ENCODE results near the gene PARK7. TPM values are rescaled to one million over a fixed set of nuclear protein-coding genes. Genes with fewer than 3 reads are reported as not detected.

Gene PARK7
- total and polyA plus RNA-seq, 3 experiments from 2014 or later: 396 to 628 (median 583) TPM

DNA sequence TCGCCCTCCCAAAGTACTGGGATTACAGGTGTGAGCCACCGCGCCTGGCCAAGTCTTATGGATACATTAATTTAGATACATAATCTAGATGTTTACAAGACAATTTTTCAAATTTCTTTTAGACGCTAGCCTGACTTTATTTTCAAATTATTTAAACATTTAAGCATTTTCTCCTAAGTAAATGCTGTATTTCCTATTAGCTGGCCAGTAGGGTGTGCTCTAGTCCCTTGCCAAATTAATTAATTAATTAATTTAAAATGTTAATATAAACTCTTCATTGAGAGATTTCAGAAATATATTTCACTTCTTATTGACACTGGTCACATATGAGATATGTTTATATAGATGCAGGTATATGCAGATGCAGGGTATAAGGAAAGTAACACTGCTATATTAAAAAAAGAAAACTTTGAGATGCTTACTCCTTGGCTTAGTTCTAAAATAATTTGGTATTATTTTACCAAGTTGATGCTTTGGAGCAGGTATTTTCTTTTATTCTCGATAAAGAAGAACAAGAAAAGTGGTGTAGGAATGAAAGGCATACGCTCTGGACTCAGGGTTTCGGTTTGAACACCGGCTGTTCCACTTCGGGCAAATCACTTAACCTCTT lies 69.8 kb downstream of the PARK7 start:
- H3K4me3 ChIP-seq (ENCODE audit: low read length): no peak overlapping the region
- CTCF ChIA-PET: interaction anchor here (0.7 to 4.4 kb wide), 10 partner anchors 14 to 318 kb away, joined by 3 to 39 read pairs (median 6); partner anchors contain the start of gene SLC45A1
- peak in 2 of 5 donors; percentile 26 to 32 for DNase-seq

DNA sequence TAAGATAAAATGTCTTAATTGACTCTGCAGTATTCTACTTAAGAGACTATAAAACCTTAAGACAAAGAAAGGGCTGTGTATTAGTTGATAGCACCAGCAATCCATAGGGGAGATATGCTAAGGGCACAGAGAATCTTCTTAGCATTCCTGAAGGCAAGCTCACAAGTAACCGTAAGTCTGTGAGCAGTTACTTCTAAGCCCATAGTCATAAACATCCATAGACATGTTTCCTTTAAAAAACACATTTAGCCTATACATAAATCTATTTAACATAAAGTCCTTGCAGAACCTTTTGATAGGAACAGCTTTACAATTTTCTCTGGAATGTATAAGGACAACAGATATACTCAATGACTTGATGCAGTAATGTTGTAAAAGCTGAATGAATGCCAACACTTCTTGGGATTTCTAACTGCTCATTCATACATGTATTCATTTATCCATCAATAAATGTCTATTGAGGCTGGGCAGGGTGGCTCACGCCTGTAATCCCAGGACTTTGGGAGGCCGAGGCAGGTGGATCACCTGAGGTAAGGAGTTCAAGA lies 70.9 kb downstream of the PARK7 start:
- no peaks in the 10 kb centered on the region for H3K36me3 ChIP-seq (ENCODE audit: insufficient read depth, low read length)
- no peak overlapping the region for H3K4me3 ChIP-seq (ENCODE audit: low read length)
- peaks cover 0 to 4% of the 10 kb centered on the region in 2 donors for H3K27me3 Mint-ChIP-seq
- no peak overlapping the region for H3K27ac ChIP-seq (ENCODE audit: low read depth, low read length)
- ChIA-PET POLR2A (no interaction called here), CTCF (interaction anchor here (0.6 to 4.4 kb wide), 8 partner anchors 17 to 381 kb away, joined by 3 to 39 read pairs (median 4); no protein-coding TSS in a partner anchor)
- H3K9me3 Mint-ChIP-seq: no peaks in the 10 kb centered on the region
- no peaks in the 10 kb centered on the region for H3K4me1 ChIP-seq (ENCODE audit: insufficient read depth, low read length)
- H3K36me3 Mint-ChIP-seq: no peaks in the 10 kb centered on the region
- no peak overlapping the region for H3K27ac Mint-ChIP-seq
- no peaks in the 10 kb centered on the region for H3K9me3 ChIP-seq (ENCODE audit: low read length)
- H3K4me3 Mint-ChIP-seq: no peak overlapping the region
- no peaks in the 10 kb centered on the region for H3K27me3 ChIP-seq (ENCODE audit: insufficient read depth, low read length, poor library complexity, severe bottlenecking)
- no peak for DNase-seq
- peaks cover 0 to 2% (median 0%) of the 10 kb centered on the region in 3 donors for H3K4me1 Mint-ChIP-seq

More for the DNA sequence above, 69.8 kb downstream of the PARK7 start:
- no peak overlapping the region for H3K27ac Mint-ChIP-seq
- Histone ChIP-seq H3K27ac (ENCODE audit: low read depth, low read length) (no peak overlapping the region), H3K4me1 (ENCODE audit: insufficient read depth, low read length) (peaks cover 5% of the 10 kb centered on the region), H3K27me3 (ENCODE audit: insufficient read depth, low read length, poor library complexity, severe bottlenecking) (no peaks in the 10 kb centered on the region), H3K9me3 (ENCODE audit: low read length) (no peaks in the 10 kb centered on the region), H3K36me3 (ENCODE audit: insufficient read depth, low read length) (no peaks in the 10 kb centered on the region)
- no peak overlapping the region for H3K4me3 Mint-ChIP-seq
- POLR2A ChIA-PET: interaction anchor here (0.6 kb wide), 1 partner anchor 52 kb away, joined by 3 read pairs; no protein-coding TSS in a partner anchor
- H3K36me3 Mint-ChIP-seq: no peaks in the 10 kb centered on the region
- H3K4me1 Mint-ChIP-seq: peaks cover 6 to 7% (median 6%) of the 10 kb centered on the region in 3 donors
- H3K9me3 Mint-ChIP-seq: no peaks in the 10 kb centered on the region
- peaks cover 0 to 6% of the 10 kb centered on the region in 2 donors for H3K27me3 Mint-ChIP-seq

DNA sequence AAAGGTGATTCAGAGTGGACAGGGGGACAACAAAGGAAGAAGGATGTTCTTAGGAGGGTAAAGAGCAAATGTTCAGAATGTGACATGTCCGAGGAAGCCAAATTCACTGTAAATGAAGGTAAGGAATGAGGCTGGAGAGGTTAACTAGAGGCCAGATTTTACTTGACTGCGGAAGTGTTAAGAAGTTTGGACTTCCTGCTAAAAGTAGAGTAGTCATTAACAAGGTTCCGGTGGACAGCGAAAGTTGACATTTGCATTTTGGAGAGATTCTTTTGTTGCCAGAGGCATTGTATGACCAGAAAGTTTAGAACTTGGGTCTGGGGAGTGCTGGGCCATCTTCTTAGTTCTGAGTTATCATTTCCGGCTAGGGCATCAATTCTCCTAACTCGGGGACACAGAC lies 71.8 kb downstream of the PARK7 start:
- no peaks in the 10 kb centered on the region for H3K9me3 Mint-ChIP-seq
- no peaks in the 10 kb centered on the region for H3K36me3 ChIP-seq (ENCODE audit: insufficient read depth, low read length)
- peaks cover 0 to 4% of the 10 kb centered on the region in 2 donors for H3K27me3 Mint-ChIP-seq
- ChIA-PET CTCF (interaction anchor here (4.3 to 4.4 kb wide), 2 partner anchors 282 to 316 kb away, joined by 38 to 39 read pairs; no protein-coding TSS in a partner anchor), POLR2A (interaction anchor here (0.6 kb wide), 1 partner anchor 786 kb away, joined by 3 read pairs; no protein-coding TSS in a partner anchor)
- no peak overlapping the region for H3K4me3 Mint-ChIP-seq
- H3K4me1 Mint-ChIP-seq: no peaks in the 10 kb centered on the region
- no peak overlapping the region for H3K27ac Mint-ChIP-seq
- H3K4me1 ChIP-seq (ENCODE audit: insufficient read depth, low read length): no peaks in the 10 kb centered on the region
- no peaks in the 10 kb centered on the region for H3K36me3 Mint-ChIP-seq
- DNase-seq: no peak
- no peak overlapping the region for H3K27ac ChIP-seq (ENCODE audit: low read depth, low read length)
- H3K9me3 ChIP-seq (ENCODE audit: low read length): no peaks in the 10 kb centered on the region
- no peaks in the 10 kb centered on the region for H3K27me3 ChIP-seq (ENCODE audit: insufficient read depth, low read length, poor library complexity, severe bottlenecking)
- no peak overlapping the region for H3K4me3 ChIP-seq (ENCODE audit: low read length)

Other genes starting within 250 kb of the PARK7 start
- gene VAMP3, start 190.4 kb upstream of the PARK7 start, total RNA-seq: 10 to 100 TPM; 27.3 to 32.5 TPM
- 41.7 TPM for gene VAMP3, start 190.4 kb upstream of the PARK7 start, polyA plus RNA-seq
- gene PER3, start 177.4 kb upstream of the PARK7 start, total RNA-seq: 1 to 10 TPM; 4.7 TPM
- 6.3 TPM for gene PER3, start 177.4 kb upstream of the PARK7 start, polyA plus RNA-seq
- under 1 TPM in 1 of 2 experiments, not detected in 1; 0.27 TPM for gene UTS2, start 108.6 kb upstream of the PARK7 start, total RNA-seq
- gene UTS2, start 108.6 kb upstream of the PARK7 start, polyA plus RNA-seq: 10.0 TPM
- 100 to 1,000 TPM; 273 to 279 TPM for gene TNFRSF9, start 20.9 kb upstream of the PARK7 start, total RNA-seq
- gene TNFRSF9, start 20.9 kb upstream of the PARK7 start, polyA plus RNA-seq: 14.4 TPM
- gene ERRFI1, start 64.6 kb downstream of the PARK7 start, total RNA-seq: 1 to 10 TPM; 3.5 to 3.8 TPM
- gene ERRFI1, start 64.6 kb downstream of the PARK7 start, polyA plus RNA-seq: 1.1 TPM